Activated CD4-positive, alpha-beta T cell treated with anti-CD3 and anti-CD28 coated beads, Interleukin-2, amount 10 ng/mL, durations not matched to agents 7 days and 5 days (primary cell): ENCODE data around the gene PPP1R3E. TPM values are rescaled to one million over a fixed set of nuclear protein-coding genes. Genes with fewer than 3 reads are reported as not detected.

Experiments
- CTCF ChIA-PET: fragments of 350-600 bp; sonication (Branson Sonifier 250); formaldehyde crosslinking; loops from one replicate; lab custom pipeline; 2021; ENCODE audit warnings: antibody characterized with exemption; lab: Charles Lee
- POLR2A ChIA-PET: fragments of 350-600 bp; sonication (Branson Sonifier 250); formaldehyde crosslinking; loops from one replicate; lab custom pipeline; 2021; ENCODE audit warnings: antibody characterized with exemption; lab: Charles Lee
- DNase-seq: peaks from one replicate; pipeline ENCODE4 v3.0.0-alpha.2; 2020
- H3K27ac Mint-ChIP-seq: one replicate; pipeline ENCODE4 v1.8.0; 2021; ENCODE audit warnings: mild to moderate bottlenecking, moderate library complexity, mixed read lengths
- H3K27me3 Mint-ChIP-seq: one replicate; pipeline ENCODE4 v1.8.0; 2021; ENCODE audit warnings: mixed read lengths
- H3K36me3 Mint-ChIP-seq: one replicate; pipeline ENCODE4 v1.8.0; 2021; ENCODE audit warnings: low read depth, mixed read lengths
- H3K4me1 Mint-ChIP-seq: one replicate; pipeline ENCODE4 v1.8.0; 2021; ENCODE audit warnings: mixed read lengths
- H3K4me3 Mint-ChIP-seq: one replicate; pipeline ENCODE4 v1.8.0; 2021; ENCODE audit warnings: mild to moderate bottlenecking, moderate library complexity, mixed read lengths
- H3K9me3 Mint-ChIP-seq: one replicate; pipeline ENCODE4 v1.8.0; 2021; ENCODE audit warnings: mixed read lengths
- total RNA-seq, 2 experiments: library from RNA; stranded (reverse); gene quantifications; one replicate each; pipeline ENCODE4 v1.2.3, GENCODE V29; 2021

Gene PPP1R3E, protein sequence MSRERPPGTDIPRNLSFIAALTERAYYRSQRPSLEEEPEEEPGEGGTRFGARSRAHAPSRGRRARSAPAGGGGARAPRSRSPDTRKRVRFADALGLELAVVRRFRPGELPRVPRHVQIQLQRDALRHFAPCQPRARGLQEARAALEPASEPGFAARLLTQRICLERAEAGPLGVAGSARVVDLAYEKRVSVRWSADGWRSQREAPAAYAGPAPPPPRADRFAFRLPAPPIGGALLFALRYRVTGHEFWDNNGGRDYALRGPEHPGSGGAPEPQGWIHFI
- 10 to 100 TPM; 38.6 to 49.2 TPM for total RNA-seq

DNA sequence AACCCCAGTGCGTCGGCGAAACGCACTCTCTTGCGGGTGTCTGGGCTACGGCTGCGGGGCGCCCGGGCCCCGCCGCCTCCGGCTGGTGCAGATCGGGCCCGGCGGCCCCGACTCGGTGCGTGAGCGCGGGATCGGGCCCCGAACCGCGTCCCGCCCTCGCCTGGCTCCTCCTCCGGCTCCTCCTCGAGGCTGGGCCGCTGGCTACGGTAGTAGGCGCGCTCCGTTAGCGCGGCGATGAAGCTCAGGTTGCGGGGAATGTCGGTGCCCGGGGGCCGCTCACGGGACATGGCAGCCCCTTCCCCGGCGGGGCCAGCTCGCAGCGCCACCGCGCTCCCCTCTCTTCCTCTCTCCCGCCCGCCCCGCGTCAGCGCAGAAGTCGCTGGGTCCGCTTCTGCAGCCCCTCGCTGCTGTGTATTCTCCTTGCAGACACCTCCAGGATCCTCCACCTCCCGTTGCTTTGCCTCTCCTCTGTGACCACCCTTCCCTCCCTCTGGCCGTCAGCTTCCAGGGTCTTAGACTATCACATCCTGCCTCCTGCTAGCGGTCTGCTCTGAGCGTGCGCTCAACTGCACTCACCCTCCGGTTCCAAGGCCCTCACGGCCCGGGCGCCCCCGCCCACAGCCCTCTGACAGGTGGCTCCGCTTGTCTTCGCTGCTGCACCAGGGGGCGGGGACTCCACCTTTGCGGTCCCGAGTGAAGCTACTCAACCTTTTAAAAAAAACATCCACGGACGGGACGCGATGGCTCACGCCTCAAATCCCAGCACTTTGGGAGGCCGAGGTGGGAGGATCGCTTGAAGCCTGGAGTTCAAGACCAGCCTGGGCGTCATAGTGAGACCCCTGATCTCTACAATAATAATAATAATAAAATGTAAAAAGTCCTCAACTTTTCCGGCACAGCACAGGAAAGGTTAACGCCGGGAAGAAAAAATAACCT is at the start of gene PPP1R3E:
PPP1R3E (minus strand) TSS at position 570 of the 936 bp plus-strand sequence; CDS start at position 287, 283 bp downstream.
- Mint-ChIP-seq H3K9me3 (no peaks in the 10 kb centered on the region), H3K27me3 (peaks cover 17% of the 10 kb centered on the region), H3K36me3 (peaks cover 9% of the 10 kb centered on the region), H3K27ac (peak within 1 kb of the TSS; percentile 99), H3K4me3 (peak within 1 kb of the TSS; percentile 94), H3K4me1 (peaks cover 36% of the 10 kb centered on the region)
- POLR2A ChIA-PET: interaction anchor here (0.6 to 1.0 kb wide), 4 partner anchors 9 to 1001 kb away, joined by 3 to 8 read pairs (median 4); no protein-coding TSS in a partner anchor
- CTCF ChIA-PET: interaction anchor here (0.5 to 6.6 kb wide), 9 partner anchors 8 to 189 kb away, joined by 3 to 59 read pairs (median 4); partner anchors contain the start of genes HOMEZ and PABPN1
- peak; percentile 90 for DNase-seq

DNA sequence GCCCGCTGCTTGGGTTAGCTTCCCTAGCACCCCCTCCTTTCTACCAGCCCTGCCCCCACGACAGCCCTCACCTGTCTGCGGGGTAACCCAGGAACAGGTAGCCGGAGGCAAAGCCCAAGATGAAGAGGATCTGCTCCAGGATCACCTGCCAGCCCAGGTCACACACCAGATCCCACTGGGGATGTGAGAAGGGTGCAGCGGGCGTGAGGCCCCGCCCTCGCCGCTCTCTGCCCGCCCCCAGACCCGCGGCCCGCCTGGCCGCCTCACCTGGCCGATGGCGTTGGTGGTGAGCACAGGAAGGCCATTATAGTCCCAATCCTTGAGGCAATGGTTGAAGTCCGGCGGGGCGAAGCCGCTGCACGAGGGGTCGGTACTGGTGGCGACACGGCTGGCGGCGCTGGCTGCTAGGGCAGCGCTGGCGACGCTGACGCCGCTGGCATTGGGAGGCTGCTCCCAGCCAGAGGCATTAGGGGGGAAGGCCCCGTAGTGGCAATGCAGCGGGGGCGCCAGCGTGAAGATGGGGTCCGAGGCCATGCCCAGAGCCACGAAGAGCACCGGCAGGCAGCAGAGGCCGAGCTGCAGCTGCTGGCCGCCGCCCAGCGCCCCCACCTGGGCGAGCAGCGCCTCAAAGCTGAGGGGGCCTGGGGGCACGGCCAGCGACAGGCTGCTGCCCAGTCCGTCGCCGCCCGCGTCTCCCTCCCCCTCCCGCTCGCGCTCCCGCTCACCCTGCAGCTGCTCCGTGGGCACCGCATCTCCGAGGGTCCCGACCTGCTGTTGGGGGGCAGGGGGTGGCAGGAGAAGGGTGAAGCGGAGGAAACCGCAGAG is 49.2 kb upstream of the PPP1R3E start:
- no peaks in the 10 kb centered on the region for H3K36me3 Mint-ChIP-seq
- no peak overlapping the region for H3K27ac Mint-ChIP-seq
- no peaks in the 10 kb centered on the region for H3K9me3 Mint-ChIP-seq
- H3K27me3 Mint-ChIP-seq: peaks cover 41% of the 10 kb centered on the region
- H3K4me3 Mint-ChIP-seq: peak overlapping the region; percentile 66
- DNase-seq: no peak
- ChIA-PET POLR2A (no interaction called here), CTCF (interaction anchor here (0.6 to 1.2 kb wide), 3 partner anchors 41 to 763 kb away, joined by 3 read pairs; no protein-coding TSS in a partner anchor)
- peaks cover 9% of the 10 kb centered on the region for H3K4me1 Mint-ChIP-seq

DNA sequence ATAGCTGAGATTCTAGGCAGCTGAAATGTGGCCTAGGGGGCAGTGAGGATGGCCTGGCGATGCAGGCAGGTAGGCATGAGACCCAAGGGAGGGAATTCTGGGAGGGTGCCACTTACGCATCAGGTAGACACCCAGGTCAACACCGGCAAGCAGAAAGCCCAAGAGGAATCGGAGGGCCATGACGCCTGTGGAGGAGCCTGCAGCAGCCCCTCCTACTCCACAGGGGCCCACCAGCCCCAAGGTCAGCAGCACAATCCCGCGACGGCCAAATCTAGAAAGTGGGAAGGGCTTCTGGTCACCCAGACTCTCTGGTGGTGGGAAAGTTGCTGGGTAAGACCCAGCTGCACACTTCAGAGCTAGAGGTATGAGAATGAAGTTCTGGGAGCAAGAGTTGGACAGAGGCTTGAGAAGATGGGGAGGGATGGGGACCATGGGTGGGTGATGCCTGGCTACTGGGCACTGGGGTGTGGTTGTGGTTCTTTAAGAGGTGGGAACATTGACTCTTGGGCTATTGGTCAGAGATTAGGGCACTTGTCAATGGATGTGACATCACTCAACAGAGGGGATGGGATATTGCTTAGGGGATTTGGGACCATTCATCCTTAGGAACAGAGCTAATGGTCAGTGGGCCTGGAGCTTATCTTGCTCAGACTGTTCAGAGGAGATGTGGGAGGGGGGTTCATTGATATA is 46.6 kb upstream of the PPP1R3E start:
- DNase-seq: no peak
- ChIA-PET POLR2A (no interaction called here), CTCF (no interaction called here)
- Mint-ChIP-seq H3K4me1 (peaks cover 9% of the 10 kb centered on the region), H3K9me3 (no peaks in the 10 kb centered on the region), H3K4me3 (no peak overlapping the region), H3K27me3 (peaks cover 29% of the 10 kb centered on the region), H3K27ac (no peak overlapping the region), H3K36me3 (no peaks in the 10 kb centered on the region)

DNA sequence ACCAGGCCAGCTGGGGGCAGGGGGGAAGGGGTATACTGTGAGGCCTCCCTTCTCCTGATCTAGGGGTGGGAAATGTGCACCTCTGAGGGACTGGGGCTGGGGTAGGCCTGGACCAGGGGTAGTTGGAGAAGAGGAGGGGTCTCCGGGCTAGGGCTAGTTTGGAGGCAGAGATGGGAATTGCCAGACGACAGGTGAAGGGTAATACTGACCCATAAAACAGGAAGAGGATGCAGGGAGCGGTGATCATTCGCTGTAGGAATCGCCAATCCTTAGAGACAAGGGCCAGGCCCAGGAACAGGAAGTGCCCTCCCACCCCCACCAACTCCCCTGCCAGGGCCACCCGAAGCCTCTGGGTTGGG is 45.6 kb upstream of the PPP1R3E start:
- POLR2A ChIA-PET: no interaction called here
- CTCF ChIA-PET: interaction anchor here (1.1 kb wide), 1 partner anchor 32 kb away, joined by 7 read pairs; no protein-coding TSS in a partner anchor
- Mint-ChIP-seq H3K27ac (no peak overlapping the region), H3K36me3 (no peaks in the 10 kb centered on the region), H3K4me3 (no peak overlapping the region), H3K4me1 (peaks cover 9% of the 10 kb centered on the region), H3K9me3 (no peaks in the 10 kb centered on the region), H3K27me3 (peaks cover 21% of the 10 kb centered on the region)
- DNase-seq: no peak

DNA sequence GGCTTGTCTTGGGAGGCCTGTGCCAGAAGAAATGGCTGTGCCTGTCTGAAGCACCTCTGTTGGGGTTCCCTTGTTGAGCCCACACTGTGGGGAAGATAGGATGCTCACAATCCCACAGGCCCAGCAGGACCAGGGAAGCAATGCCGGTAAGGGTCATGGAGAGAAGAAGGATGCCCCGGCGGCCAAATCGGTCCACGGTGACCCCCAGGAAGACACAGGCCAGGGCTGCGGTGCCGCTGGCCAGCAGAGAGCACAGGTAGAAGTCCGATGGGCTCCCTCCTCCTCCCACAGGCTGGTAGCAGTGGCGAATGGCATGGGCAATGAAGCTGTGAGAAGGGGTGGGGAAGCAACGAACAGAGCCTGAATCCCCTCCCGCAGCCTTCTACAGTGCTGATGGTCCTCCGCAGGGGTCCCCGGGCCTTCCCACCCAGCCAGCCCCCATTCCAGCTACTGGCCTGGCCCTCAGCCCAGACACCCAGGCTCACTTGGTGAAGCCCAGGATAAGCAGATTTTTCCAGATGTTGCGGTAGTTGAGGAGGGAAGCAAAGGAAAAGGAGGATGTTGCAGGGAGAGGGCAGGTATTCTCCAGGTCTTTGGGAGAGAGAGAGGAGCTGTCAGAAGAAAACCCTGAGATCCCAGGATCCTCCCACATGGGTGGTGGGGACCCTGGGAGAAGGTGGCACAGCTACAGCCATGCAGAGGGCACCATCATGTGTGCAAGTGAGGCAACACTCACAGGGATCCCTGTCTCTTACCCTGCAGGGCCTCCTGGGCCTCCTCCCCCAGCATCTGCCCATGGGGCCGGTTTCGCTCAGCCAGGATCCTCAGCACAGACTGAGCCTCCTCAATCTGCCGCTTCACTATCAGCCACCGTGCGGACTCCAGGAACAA is 45.0 kb upstream of the PPP1R3E start:
- ChIA-PET CTCF (interaction anchor here (1.1 kb wide), 2 partner anchors 20 to 32 kb away, joined by 3 to 7 read pairs; no protein-coding TSS in a partner anchor), POLR2A (no interaction called here)
- Mint-ChIP-seq H3K27ac (no peak overlapping the region), H3K4me3 (no peak overlapping the region), H3K27me3 (peaks cover 15% of the 10 kb centered on the region), H3K36me3 (no peaks in the 10 kb centered on the region), H3K4me1 (peaks cover 4% of the 10 kb centered on the region), H3K9me3 (no peaks in the 10 kb centered on the region)
- no peak for DNase-seq

DNA sequence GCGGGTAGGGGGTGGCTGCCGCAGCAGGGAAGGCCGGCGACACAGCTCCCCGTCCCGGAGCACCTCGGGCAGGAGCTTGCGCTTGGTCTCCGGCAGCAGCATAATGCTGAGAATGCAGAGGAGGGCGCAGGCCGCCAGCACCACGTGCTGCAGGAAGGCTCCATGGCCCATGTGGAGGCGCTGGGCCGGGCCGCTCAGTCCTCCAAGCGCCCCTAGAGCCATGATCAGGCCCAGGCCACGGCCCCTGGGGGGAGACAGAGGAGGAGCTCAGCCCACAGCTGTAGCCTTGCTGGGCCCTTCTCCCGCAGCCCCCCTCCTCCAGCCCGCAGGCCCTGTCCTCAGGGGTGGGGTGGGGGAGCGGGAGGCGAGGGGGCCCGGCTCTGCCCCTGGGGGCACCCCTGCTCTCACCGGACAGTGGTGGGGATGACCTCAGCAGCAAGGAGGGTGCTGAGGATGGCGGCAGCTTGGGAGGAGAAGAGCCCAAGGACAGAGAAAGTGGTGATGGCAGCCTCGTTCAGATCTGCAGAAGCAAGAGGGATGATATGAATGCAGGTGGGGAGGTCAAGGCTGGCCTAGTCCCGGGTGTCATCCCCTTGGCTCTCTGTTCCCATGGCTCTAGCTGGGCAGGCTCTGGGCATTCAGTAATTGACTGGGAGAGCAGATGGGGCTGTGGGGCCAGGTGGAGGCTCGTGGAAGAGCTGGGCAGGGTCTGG is 44.2 kb upstream of the PPP1R3E start:
- H3K9me3 Mint-ChIP-seq: no peaks in the 10 kb centered on the region
- no peak overlapping the region for H3K27ac Mint-ChIP-seq
- POLR2A ChIA-PET: no interaction called here
- no peaks in the 10 kb centered on the region for H3K36me3 Mint-ChIP-seq
- CTCF ChIA-PET: interaction anchor here (0.6 to 1.8 kb wide), 5 partner anchors 11 to 1829 kb away, joined by 3 to 7 read pairs (median 3); no protein-coding TSS in a partner anchor
- no peak for DNase-seq
- H3K27me3 Mint-ChIP-seq: peaks cover 15% of the 10 kb centered on the region
- H3K4me1 Mint-ChIP-seq: peaks cover 4% of the 10 kb centered on the region
- H3K4me3 Mint-ChIP-seq: no peak overlapping the region

DNA sequence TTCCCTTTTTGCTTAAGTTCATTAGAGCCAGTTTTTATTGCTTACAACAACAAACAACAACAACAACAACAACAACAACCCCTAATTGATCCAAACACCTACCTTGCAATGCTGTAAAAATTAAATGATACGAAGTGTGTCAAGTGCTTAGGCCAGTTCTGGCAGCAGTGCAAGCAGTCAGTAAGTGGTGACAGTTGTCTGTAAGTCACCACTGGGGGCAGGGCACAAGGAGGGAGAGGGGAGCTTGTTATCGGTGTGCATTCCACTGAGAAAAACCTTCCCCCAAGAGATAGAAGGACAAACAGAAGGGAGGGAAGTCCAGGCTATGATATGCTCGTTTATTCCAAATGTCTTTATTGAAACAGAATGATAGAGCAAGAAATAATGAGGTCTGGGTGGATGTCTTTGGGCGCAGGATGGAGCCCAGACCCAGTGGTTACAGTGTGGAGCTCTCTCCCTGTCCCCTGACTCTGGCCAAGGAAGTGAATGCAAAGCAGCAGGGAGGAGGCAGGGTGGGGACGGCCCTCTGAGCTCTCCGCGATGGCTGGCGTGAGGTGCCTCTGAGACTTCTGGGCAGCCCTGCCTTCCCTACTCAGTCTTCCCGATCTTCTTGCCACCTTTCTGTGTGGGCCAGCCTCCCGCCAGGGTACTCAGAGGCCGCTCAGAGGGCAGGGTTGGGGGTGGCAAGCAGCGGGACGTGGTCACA is 43.5 kb upstream of the PPP1R3E start:
- H3K27me3 Mint-ChIP-seq: peaks cover 12% of the 10 kb centered on the region
- H3K36me3 Mint-ChIP-seq: no peaks in the 10 kb centered on the region
- H3K9me3 Mint-ChIP-seq: no peaks in the 10 kb centered on the region
- ChIA-PET POLR2A (interaction anchor here (0.6 kb wide), 1 partner anchor 209 kb away, joined by 3 read pairs; no protein-coding TSS in a partner anchor), CTCF (interaction anchor here (0.6 to 1.8 kb wide), 7 partner anchors 9 to 1829 kb away, joined by 3 to 4 read pairs (median 3); partner anchors contain the start of gene PPP1R3E)
- H3K4me1 Mint-ChIP-seq: peaks cover 2% of the 10 kb centered on the region
- DNase-seq: no peak
- H3K4me3 Mint-ChIP-seq: no peak overlapping the region
- no peak overlapping the region for H3K27ac Mint-ChIP-seq

DNA sequence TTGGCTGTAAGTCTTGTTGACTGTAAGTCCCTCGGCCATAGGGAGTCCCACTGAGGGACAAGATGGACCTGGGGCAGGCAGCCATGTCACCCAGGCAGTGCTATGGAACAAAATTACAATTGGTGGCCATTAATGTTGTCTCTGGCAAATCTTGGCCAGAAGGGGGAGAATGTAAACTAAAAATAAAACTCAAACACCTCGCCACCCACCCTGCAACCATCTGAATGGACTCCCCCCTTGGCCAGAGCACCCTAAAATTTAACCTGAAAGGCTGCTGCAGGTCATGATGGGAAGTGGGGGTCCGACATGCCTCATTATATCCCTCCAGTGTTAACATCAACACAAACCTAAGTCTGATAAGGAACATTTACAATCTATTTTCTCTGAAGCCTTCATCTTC is 41.8 kb upstream of the PPP1R3E start:
- peaks cover 7% of the 10 kb centered on the region for H3K27me3 Mint-ChIP-seq
- ChIA-PET POLR2A (no interaction called here), CTCF (interaction anchor here (0.9 kb wide), 1 partner anchor 33 kb away, joined by 3 read pairs; no protein-coding TSS in a partner anchor)
- no peaks in the 10 kb centered on the region for H3K4me1 Mint-ChIP-seq
- no peak overlapping the region for H3K27ac Mint-ChIP-seq
- no peak for DNase-seq
- no peaks in the 10 kb centered on the region for H3K36me3 Mint-ChIP-seq
- H3K9me3 Mint-ChIP-seq: no peaks in the 10 kb centered on the region
- no peak overlapping the region for H3K4me3 Mint-ChIP-seq

DNA sequence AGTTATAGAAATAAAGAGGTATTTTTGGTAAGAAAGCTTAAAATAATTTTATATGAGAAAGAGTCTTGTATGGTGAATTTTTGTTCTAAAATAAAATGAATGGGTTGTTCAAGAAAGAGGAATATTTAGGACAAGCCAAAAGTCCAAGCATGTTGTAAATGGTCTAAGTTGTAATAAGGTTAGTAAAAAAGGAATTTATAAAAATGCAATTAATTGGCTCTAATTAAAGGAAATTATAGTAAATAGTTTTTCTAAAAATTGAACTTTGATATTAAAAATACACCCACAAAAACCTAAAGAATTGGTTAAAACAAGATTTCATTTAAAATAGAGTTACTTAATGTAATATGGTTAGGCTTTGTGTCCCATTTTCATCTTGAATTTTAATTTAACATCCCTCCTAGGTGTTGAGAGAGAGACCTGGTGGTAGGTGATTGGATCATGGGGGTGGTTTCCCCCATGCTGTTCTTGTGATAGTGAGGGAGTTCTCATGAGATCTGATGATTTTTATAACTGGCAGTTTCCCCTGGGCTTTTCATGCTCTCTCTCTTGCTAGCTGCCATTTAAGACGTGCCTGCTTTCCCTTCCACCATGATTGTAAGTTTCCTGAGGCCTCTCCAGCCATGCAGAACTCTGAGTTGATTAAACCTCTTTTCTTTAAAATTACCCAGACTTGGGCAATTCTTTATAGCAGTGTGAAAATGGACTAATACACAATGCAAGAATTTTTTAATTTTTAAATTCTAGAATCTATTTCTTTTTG is 37.0 kb upstream of the PPP1R3E start:
- peaks cover 28% of the 10 kb centered on the region for H3K27me3 Mint-ChIP-seq

More for the DNA sequence above, 37.0 kb upstream of the PPP1R3E start:
- ChIA-PET POLR2A (no interaction called here), CTCF (no interaction called here)
- no peaks in the 10 kb centered on the region for H3K9me3 Mint-ChIP-seq
- no peak overlapping the region for H3K27ac Mint-ChIP-seq
- no peaks in the 10 kb centered on the region for H3K4me1 Mint-ChIP-seq
- no peaks in the 10 kb centered on the region for H3K36me3 Mint-ChIP-seq
- no peak for DNase-seq
- no peak overlapping the region for H3K4me3 Mint-ChIP-seq
